LNCaP clone FGC (cell line): ENCODE measurements around the gene CAPN11.

Experiments used
- DNase-seq: peaks from one replicate; pipeline ENCODE4 v3.0.0-alpha.2; 2011; ENCODE audit warnings: low read depth
- H3K4me3 ChIP-seq: 2 replicates; pipeline ENCODE4 v1.5.1; 2011; ENCODE audit warnings: mild to moderate bottlenecking, low read depth, low read length, control low read depth
- CTCF ChIP-seq: IDR thresholded peaks from 2 replicates; pipeline ENCODE4 v1.5.1; 2012; ENCODE audit warnings: mild to moderate bottlenecking; ENCODE audit not compliant: control insufficient read depth, insufficient read depth; ENCODE audit errors: extremely low read depth

The CAPN11 gene

GRCh38 chr6:44169154-44169553, 10.5 kb downstream of the CAPN11 start:
- H3K4me3 ChIP-seq, result no peak overlapping the region
- no peak for DNase-seq
- TF ChIP-seq CTCF, result no peak

DNA sequence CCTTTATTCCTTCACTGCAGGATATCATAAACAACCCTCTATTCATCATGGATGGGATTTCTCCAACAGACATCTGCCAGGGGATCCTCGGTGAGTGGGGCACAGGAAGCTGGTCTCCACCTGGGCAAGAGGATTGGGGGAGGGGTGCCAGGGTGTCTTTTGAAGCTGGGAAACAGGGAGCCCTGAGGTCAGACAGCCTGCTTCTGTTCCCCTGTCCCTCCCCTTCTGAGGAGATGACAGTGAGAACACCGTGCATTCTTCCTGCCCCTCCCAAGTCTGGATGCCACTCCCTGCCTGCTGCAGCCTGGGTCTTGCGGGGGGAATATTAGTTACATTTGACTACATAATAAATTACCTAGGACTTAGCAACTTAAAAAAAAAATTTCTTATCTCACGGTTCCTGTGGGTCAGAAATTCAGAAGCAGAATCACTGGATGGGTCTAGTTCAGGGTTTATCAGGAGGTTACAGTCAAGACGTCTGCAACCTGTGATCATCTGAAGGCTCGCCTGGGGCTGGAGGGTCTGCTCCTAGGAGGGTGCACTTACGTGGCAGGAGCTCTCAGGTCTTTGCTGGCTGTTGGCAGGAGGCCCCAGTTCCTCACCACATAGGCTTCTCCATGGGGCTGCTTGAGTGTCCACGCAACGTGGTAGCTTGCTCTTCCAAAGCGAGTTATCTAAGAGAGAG, 11.4 kb downstream of the CAPN11 start:
- DNase-seq, result no peak
- H3K4me3 ChIP-seq, result no peak overlapping the region
- TF ChIP-seq CTCF, result no peak

GRCh38 chr6:44171899-44172546, 13.4 kb downstream of the CAPN11 start:
- DNase-seq, result no peak
- no peak for TF ChIP-seq CTCF
- no peak overlapping the region for H3K4me3 ChIP-seq

DNA sequence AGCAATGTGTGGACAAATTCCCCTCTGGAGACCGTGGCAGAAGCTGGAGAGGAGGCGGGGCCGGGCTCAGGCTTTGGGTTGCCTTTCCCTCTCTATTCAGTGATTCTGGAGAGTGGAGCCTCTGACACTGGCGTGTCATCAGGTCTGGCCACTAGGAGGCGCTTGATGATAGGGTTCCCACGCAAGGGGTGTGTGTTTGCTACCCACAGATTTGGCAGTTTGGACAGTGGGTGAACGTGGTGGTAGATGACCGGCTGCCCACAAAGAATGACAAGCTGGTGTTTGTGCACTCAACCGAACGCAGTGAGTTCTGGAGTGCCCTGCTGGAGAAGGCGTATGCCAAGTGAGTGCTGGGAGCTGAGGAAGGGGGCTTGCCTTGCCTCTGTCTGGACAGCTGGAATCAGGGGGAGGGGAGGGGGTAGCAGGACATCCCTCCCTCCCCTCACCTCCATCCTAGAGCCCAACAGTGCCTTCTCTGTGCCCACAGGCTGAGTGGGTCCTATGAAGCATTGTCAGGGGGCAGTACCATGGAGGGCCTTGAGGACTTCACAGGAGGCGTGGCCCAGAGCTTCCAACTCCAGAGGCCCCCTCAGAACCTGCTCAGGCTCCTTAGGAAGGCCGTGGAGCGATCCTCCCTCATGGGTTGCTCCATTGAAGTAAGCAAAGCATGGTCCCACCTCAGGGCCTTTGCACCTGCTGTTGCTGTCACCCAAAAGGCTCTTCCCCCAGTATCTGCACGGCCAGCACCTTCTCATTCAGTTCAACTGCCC, 14.3 kb downstream of the CAPN11 start:
- no peak overlapping the region for H3K4me3 ChIP-seq
- DNase-seq, result peak; percentile 22
- peak; percentile 81 for TF ChIP-seq CTCF

- TF ChIP-seq CTCF, result no peak
- no peak overlapping the region for H3K4me3 ChIP-seq
- DNase-seq, result no peak
These were observed 17.6 kb downstream of the CAPN11 start for GRCh38 chr6:44176130-44176761.

DNA sequence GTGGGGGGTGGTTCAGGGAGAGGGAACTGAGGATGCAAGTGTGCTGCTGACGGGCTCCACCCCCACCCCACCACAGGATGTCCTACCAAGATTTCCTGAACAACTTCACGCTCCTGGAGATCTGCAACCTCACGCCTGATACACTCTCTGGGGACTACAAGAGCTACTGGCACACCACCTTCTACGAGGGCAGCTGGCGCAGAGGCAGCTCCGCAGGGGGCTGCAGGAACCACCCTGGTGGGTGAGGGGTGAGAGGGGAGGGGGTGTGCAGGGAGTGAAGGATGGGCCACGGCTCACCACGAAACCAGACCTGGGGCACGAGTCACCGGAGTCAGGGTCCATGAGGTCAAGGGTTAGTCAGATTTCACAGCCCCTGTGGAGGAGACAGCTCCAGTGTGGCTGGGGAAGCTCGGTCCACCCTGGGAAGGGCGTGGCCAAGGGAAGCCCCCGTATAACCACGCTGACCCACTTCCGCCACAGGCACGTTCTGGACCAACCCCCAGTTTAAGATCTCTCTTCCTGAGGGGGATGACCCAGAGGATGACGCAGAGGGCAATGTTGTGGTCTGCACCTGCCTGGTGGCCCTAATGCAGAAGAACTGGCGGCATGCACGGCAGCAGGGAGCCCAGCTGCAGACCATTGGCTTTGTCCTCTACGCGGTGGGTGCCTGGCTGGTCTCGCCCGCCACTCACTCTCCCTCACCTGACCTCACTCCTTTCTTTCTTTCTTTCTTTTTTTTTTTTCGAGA, 18.3 kb downstream of the CAPN11 start:
- TF ChIP-seq CTCF, result no peak
- DNase-seq, result no peak
- no peak overlapping the region for H3K4me3 ChIP-seq
